RWPE1 (cell line): ENCODE data around the gene GAS6.
A peak's percentile ranks its signal among the peaks of the same experiment; 100 is the strongest.

ENCODE experiments used
- CTCF ChIA-PET: fragments of 350-600 bp; sonication (Branson Sonifier 250); formaldehyde crosslinking; extraction: SDS; loops from one replicate; lab custom pipeline; 2021; lab: Yijun Ruan, JAX
- POLR2A ChIA-PET: fragments of 400-600 bp; formaldehyde crosslinking; extraction: SDS; loops from one replicate; lab custom pipeline; 2020; ENCODE audit warnings: antibody characterized with exemption; ENCODE audit not compliant: low non-redundant PET; lab: Yijun Ruan, JAX
- DNase-seq: peaks from one replicate; pipeline ENCODE4 v3.0.0; 2012; ENCODE audit warnings: low spot score
- H3K27ac ChIP-seq: fragments of 450-650 bp; 2 replicates; pipeline ENCODE4 v1.5.1; 2017
- TF ChIP-seq, protein P1 (sequence below): fragments of 450-650 bp; conservative IDR thresholded peaks from 2 replicates; pipeline ENCODE4 v1.5.1; 2017; ENCODE audit warnings: low read depth, mild to moderate bottlenecking

The GAS6 gene

DNA sequence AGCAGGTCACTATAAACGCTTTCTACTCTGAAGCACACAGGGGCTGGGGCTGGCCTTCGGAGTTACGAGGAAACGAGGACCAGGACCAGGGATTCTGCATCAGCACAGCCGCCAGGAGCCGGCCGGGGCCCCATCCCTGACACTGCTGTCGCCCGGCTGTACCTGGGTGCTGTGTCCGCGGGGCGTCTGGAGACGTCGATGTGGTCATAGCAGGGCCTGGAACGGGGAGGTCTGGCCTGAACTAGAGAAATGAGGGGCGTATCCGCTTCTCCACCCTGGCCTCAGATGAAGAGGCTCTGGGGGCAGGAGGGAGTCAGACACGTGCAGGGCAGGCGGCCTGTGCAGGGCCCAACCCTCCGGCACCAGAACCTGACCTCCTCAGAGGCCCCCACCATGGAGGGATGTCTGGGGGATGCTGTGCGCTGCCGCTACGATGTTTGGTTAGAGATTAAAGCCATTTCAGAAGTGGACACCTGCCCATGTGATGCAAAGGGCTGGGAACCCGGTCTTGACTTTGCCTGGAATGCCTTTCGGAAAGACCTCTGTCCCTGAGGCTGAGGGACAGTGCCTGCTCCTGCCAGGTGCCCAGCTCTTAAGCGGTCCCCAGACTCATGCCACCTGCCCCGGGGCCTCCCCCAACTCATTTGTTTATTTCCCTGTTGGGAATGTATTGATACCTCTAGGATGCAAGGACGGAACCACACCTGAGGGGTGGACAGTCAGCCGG lies 21.4 kb downstream of the GAS6 start:
- ChIA-PET CTCF (no interaction called here), POLR2A (no interaction called here)
- peak overlapping the region; percentile 26 for H3K27ac ChIP-seq
- DNase-seq = no peak
- TF ChIP-seq, protein P1, sequence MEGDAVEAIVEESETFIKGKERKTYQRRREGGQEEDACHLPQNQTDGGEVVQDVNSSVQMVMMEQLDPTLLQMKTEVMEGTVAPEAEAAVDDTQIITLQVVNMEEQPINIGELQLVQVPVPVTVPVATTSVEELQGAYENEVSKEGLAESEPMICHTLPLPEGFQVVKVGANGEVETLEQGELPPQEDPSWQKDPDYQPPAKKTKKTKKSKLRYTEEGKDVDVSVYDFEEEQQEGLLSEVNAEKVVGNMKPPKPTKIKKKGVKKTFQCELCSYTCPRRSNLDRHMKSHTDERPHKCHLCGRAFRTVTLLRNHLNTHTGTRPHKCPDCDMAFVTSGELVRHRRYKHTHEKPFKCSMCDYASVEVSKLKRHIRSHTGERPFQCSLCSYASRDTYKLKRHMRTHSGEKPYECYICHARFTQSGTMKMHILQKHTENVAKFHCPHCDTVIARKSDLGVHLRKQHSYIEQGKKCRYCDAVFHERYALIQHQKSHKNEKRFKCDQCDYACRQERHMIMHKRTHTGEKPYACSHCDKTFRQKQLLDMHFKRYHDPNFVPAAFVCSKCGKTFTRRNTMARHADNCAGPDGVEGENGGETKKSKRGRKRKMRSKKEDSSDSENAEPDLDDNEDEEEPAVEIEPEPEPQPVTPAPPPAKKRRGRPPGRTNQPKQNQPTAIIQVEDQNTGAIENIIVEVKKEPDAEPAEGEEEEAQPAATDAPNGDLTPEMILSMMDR = no peak

DNA sequence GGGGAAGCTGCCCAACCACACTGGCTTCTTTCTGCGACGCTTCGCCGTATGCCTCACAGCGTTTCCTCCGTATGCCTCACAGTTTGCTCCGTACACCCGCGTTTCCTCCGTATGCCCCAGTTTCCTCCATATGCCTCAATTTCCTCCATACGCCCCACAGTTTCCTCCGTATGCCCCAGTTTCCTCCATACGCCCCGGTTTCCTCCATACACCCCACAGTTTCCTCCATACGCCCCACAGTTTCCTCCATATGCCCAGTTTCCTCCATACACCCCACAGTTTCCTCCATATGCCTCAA lies 22.6 kb downstream of the GAS6 start:
- no peak for DNase-seq
- POLR2A ChIA-PET = no interaction called here
- TF ChIP-seq, protein P1 = no peak
- CTCF ChIA-PET = no interaction called here
- H3K27ac ChIP-seq = peak overlapping the region; percentile 100

DNA sequence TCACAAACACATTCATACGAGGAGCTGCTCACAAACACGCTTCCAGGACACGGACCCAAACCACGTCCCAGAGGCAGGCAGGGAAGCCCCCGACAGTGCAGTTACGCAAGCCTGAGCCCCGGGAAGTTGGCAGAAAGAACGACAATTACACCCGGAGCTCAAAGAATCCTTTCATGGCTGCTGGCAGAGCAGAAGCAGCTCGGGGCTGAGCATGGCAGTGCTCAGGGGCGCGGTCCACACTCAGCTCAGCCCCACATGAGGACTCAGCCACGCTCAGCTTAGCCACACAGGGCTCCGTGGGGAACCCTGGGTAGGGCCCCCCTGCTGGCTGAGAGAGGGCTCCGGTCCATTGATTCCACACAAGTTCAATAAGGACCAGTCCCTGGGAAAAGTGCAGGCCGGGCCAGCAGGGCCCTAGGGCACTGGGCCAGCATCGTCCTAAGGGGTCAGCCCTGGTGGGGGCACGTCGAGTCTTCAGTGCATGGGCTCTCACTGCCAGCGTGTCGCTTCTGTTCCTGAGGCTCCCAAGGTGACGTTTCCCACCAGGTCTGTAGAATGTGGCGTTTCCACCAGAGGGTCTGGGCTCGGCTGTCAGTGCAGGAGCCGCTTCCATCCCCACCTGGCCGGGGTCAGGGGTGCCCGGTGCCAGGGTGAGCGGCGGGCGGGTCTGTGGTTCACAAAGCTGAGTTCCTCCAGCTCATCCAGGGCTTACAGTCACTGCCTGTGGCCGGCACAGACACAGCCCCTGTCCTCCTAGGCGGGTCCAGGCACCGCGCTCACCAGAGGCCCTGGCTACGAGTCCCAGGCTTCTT lies 23.1 kb downstream of the GAS6 start:
- ChIA-PET POLR2A (no interaction called here), CTCF (interaction anchor here (0.6 to 1.5 kb wide), 3 partner anchors 9 to 286 kb away, joined by 3 to 5 read pairs (median 3); no protein-coding TSS in a partner anchor)
- DNase-seq = no peak
- TF ChIP-seq, protein P1 = no peak
- H3K27ac ChIP-seq = peak overlapping the region; percentile 100

GRCh38 chr13:113839536-113840204 lies 24.2 kb downstream of the GAS6 start:
- H3K27ac ChIP-seq = peak overlapping the region; percentile 100
- CTCF ChIA-PET = interaction anchor here (0.6 to 1.5 kb wide), 3 partner anchors 10 to 107 kb away, joined by 3 to 8 read pairs (median 3); no protein-coding TSS in a partner anchor
- TF ChIP-seq, protein P1 = no peak
- POLR2A ChIA-PET = no interaction called here
- no peak for DNase-seq

- DNase-seq = no peak
- peak overlapping the region; percentile 100 for H3K27ac ChIP-seq
- TF ChIP-seq, protein P1 = no peak
- CTCF ChIA-PET = interaction anchor here (0.6 to 1.5 kb wide), 2 partner anchors 108 to 237 kb away, joined by 3 to 8 read pairs; no protein-coding TSS in a partner anchor
- POLR2A ChIA-PET = no interaction called here
These were observed 25.1 kb downstream of the GAS6 start for GRCh38 chr13:113838711-113839201.
